ENCODE data around the gene CD300LB. TPM values are rescaled to one million over a fixed set of nuclear protein-coding genes. Genes with fewer than 3 reads are reported as not detected.

CD300LB gene
- not detected in 2 replicates for total RNA-seq

GRCh38 chr17:74531231-74531761 lies at the start of gene CD300LB:
CD300LB (minus strand) TSS chr17:74531475; CDS start chr17:74531350, 125 bp downstream.

GRCh38 chr17:74567397-74567796 lies 36.1 kb upstream of the CD300LB start, which contains the start of gene CD300H:
CD300H (minus strand) TSS chr17:74567509.

GRCh38 chr17:74545843-74546230 lies 14.6 kb upstream of the CD300LB start, which contains the start of gene CD300C:
CD300C (minus strand) TSS chr17:74546115; CDS start chr17:74545782, 333 bp downstream.

Other genes starting within 250 kb of the CD300LB start
- gene KIF19, start 205.2 kb downstream of the CD300LB start, total RNA-seq, result 0.97 TPM in 1 of 2 replicates, not detected in the other
- not detected in 2 replicates for gene BTBD17, start 169.6 kb downstream of the CD300LB start, total RNA-seq
- gene GPR142, start 164.0 kb downstream of the CD300LB start, total RNA-seq, result not detected in 2 replicates
- 13.9 and 32.4 TPM in 2 replicates for gene GPRC5C, start 99.4 kb downstream of the CD300LB start, total RNA-seq
- gene CD300A, start 64.8 kb downstream of the CD300LB start, total RNA-seq, result not detected in 2 replicates
- 0.18 TPM in 1 of 2 replicates, not detected in the other for gene CD300C, start 14.6 kb upstream of the CD300LB start, total RNA-seq
- not detected in 2 replicates for gene CD300H, start 36.0 kb upstream of the CD300LB start, total RNA-seq
- not detected in 2 replicates for gene CD300LD, start 60.8 kb upstream of the CD300LB start, total RNA-seq
- not detected in 2 replicates for gene CD300E, start 92.3 kb upstream of the CD300LB start, total RNA-seq
- not detected in 2 replicates for gene CD300LF, start 181.4 kb upstream of the CD300LB start, total RNA-seq
- gene RAB37, start 205.8 kb upstream of the CD300LB start, total RNA-seq, result 1.1 and 5.8 TPM in 2 replicates
- 16.2 and 18.1 TPM in 2 replicates for gene NHERF1, start 217.2 kb upstream of the CD300LB start, total RNA-seq
- 28.0 and 54.7 TPM in 2 replicates for gene NAT9, start 244.9 kb upstream of the CD300LB start, total RNA-seq